Naive thymus-derived CD4-positive, alpha-beta T cell (primary cell): ENCODE results near the gene GPHA2. TPM values are rescaled to one million over a fixed set of nuclear protein-coding genes. Genes with fewer than 3 reads are reported as not detected.

Experiments used
- ATAC-seq: fragments of 150-1000 bp; cut with Tn5 transposase; 2 replicates; pipeline ENCODE4 v1.10.0; 2021; ENCODE audit warnings: mild to moderate bottlenecking, moderate library complexity
- CTCF ChIA-PET: fragments of 350-600 bp; sonication (Branson Sonifier 250); formaldehyde crosslinking; loops from one replicate; lab custom pipeline; 2021; ENCODE audit warnings: antibody characterized with exemption; lab: Charles Lee
- POLR2A ChIA-PET: fragments of 350-600 bp; sonication (Branson Sonifier 250); formaldehyde crosslinking; loops from one replicate; lab custom pipeline; 2021; ENCODE audit warnings: antibody characterized with exemption, inconsistent platforms; lab: Charles Lee
- DNase-seq, 9 donors: peaks; one replicate each; pipeline versions ENCODE4 v3.0.0 to v3.0.0-alpha.2; 2020 to 2022; ENCODE audit warnings: mixed read lengths in 1 of 9
- H3K27ac ChIP-seq: one replicate; pipeline ENCODE4 v1.7.0; 2013; ENCODE audit warnings: mild to moderate bottlenecking, low read depth, low read length, moderate library complexity
- H3K27me3 ChIP-seq, 2 donors: one replicate each; pipeline ENCODE4 v1.7.0; 2013; ENCODE audit warnings: low read length in 2 of 2, mild to moderate bottlenecking in 2 of 2, moderate library complexity in 2 of 2; ENCODE audit not compliant: control insufficient read depth in 2 of 2, insufficient read depth in 2 of 2
- H3K36me3 ChIP-seq, 3 experiments: 1 replicate in 2 of 3; 2 replicates in 1 of 3; pipeline ENCODE4 v1.7.0; 2013; ENCODE audit warnings: low read length in 3 of 3, mild to moderate bottlenecking in 3 of 3, moderate library complexity in 1 of 3; ENCODE audit not compliant: insufficient read depth in 3 of 3, control insufficient read depth in 2 of 3
- H3K4me1 ChIP-seq, 2 donors: one replicate each; pipeline ENCODE4 v1.7.0; 2013; ENCODE audit warnings: low read length in 2 of 2, mild to moderate bottlenecking in 2 of 2, moderate library complexity in 1 of 2; ENCODE audit not compliant: control insufficient read depth in 2 of 2, insufficient read depth in 2 of 2
- H3K4me3 ChIP-seq: 2 replicates; pipeline ENCODE4 v1.7.0; 2013; ENCODE audit warnings: mild to moderate bottlenecking, low read length
- H3K9me3 ChIP-seq, 3 experiments: 1 replicate in 2 of 3; 2 replicates in 1 of 3; pipeline ENCODE4 v1.7.0; 2013; ENCODE audit warnings: low read length in 3 of 3; ENCODE audit not compliant: control insufficient read depth in 2 of 3
- H3K27ac Mint-ChIP-seq, 9 donors: one replicate each; pipeline ENCODE4 v1.8.0; 2020 to 2022; ENCODE audit warnings: mixed read lengths in 9 of 9, mild to moderate bottlenecking in 8 of 9, moderate library complexity in 5 of 9, inconsistent platforms in 2 of 9
- H3K27me3 Mint-ChIP-seq, 5 donors: one replicate each; pipeline ENCODE4 v1.8.0; 2021 to 2022; ENCODE audit warnings: mixed read lengths in 5 of 5, mild to moderate bottlenecking in 1 of 5
- H3K36me3 Mint-ChIP-seq, 5 donors: one replicate each; pipeline ENCODE4 v1.8.0; 2020 to 2022; ENCODE audit warnings: mixed read lengths in 5 of 5, mild to moderate bottlenecking in 3 of 5, inconsistent platforms in 1 of 5
- H3K4me1 Mint-ChIP-seq, 7 donors: one replicate each; pipeline ENCODE4 v1.8.0; 2020 to 2022; ENCODE audit warnings: mixed read lengths in 7 of 7, mild to moderate bottlenecking in 3 of 7, inconsistent platforms in 1 of 7
- H3K4me3 Mint-ChIP-seq, 10 donors: one replicate each; pipeline ENCODE4 v1.8.0; 2020 to 2022; ENCODE audit warnings: mild to moderate bottlenecking in 10 of 10, mixed read lengths in 10 of 10, moderate library complexity in 6 of 10, inconsistent platforms in 2 of 10
- H3K9me3 Mint-ChIP-seq, 11 donors: one replicate each; pipeline ENCODE4 v1.8.0; 2020 to 2022; ENCODE audit warnings: mixed read lengths in 11 of 11, mild to moderate bottlenecking in 4 of 11, inconsistent platforms in 1 of 11, moderate library complexity in 1 of 11
- intact Hi-C, 2 donors: fragments of 100-400 bp; cut with micrococcal nuclease; formaldehyde crosslinking; loops; one replicate each; pipeline ENCODE4 v1.15.1; 2023
- polyA plus RNA-seq, 2 donors: library from polyadenylated mRNA; unstranded; fragments of 300-500 nt; fragmentation: Illumina TruSeq; gene quantifications; one replicate each; pipeline ENCODE4 v1.2.3, GENCODE V29; 2021
- total RNA-seq, 6 experiments: library from RNA in 5 of 6; stranded (reverse) in 5 of 6; gene quantifications; 1 replicate in 5 of 6; 2 replicates in 1 of 6; pipeline ENCODE4 v1.2.3 and lab custom pipeline; 2021 to 2026

The GPHA2 gene
- total and polyA plus RNA-seq, 7 experiments from 2014 or later, result 0.48 TPM; not detected in 6

DNA sequence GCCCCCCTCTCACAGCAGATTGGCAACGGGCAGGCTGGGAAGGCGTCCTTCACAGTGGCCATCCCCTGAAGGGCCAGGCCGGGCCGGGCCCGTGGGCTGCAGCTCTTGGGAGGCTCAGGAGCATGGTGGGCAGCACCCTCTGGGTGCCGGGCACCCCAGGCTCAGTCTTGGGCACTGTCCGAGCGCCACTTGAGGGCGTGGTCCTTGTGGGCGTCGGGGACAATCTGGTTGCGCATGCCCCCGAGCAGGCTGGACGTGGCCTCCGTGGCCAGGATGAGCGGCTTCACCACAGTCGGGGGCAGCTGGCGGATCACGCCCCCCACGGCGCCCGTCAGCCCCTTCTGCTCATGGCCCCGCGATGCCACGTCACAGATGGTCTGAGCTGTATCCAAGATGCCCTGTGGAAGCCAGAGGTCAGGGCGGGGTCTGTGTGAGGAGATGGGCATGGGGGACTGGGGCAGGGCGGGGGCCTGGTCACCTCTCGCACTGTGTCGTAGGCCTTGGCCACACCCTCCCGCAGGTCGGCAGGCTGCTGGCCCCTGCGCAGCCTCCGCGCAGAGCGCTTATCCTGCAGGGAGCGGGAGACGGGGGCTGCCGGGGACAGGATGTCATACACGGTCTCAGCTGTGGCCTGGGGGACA is 40.8 kb downstream of the GPHA2 start:
- Histone ChIP-seq H3K4me3 (no peak overlapping the region), H3K27me3 (no peaks in the 10 kb centered on the region), H3K9me3 (no peaks in the 10 kb centered on the region), H3K27ac (no peak overlapping the region), H3K36me3 (peaks cover 0 to 46% (median 0%) of the 10 kb centered on the region in 3 experiments), H3K4me1 (peaks cover 0 to 6% of the 10 kb centered on the region in 2 donors)
- Mint-ChIP-seq H3K36me3 (peaks cover 0 to 6% (median 0%) of the 10 kb centered on the region in 5 donors), H3K9me3 (peaks cover 0 to 4% (median 0%) of the 10 kb centered on the region in 11 donors), H3K4me1 (peaks cover under 1 to 10% (median under 1%) of the 10 kb centered on the region in 7 donors), H3K27ac (no peak overlapping the region), H3K27me3 (no peaks in the 10 kb centered on the region), H3K4me3 (no peak overlapping the region)
- POLR2A ChIA-PET, result interaction anchor here (1.1 to 26.0 kb wide), 3 partner anchors 17 to 223 kb away, joined by 3 to 1324 read pairs (median 91); partner anchors contain the start of genes CDC42BPG, EHD1 and ZNHIT2
- CTCF ChIA-PET, result interaction anchor here (0.7 to 30.3 kb wide), 3 partner anchors 14 to 39 kb away, joined by 3 to 945 read pairs (median 13); partner anchors contain the start of gene CDC42BPG
- intact Hi-C loops, result loop anchor here (1.0 to 2.0 kb wide), 3 partner anchors 16 to 108 kb away; partner anchors contain the start of gene EHD1 (in 1 of the 2)
- DNase-seq (no peak), ATAC-seq (no peak)

DNA sequence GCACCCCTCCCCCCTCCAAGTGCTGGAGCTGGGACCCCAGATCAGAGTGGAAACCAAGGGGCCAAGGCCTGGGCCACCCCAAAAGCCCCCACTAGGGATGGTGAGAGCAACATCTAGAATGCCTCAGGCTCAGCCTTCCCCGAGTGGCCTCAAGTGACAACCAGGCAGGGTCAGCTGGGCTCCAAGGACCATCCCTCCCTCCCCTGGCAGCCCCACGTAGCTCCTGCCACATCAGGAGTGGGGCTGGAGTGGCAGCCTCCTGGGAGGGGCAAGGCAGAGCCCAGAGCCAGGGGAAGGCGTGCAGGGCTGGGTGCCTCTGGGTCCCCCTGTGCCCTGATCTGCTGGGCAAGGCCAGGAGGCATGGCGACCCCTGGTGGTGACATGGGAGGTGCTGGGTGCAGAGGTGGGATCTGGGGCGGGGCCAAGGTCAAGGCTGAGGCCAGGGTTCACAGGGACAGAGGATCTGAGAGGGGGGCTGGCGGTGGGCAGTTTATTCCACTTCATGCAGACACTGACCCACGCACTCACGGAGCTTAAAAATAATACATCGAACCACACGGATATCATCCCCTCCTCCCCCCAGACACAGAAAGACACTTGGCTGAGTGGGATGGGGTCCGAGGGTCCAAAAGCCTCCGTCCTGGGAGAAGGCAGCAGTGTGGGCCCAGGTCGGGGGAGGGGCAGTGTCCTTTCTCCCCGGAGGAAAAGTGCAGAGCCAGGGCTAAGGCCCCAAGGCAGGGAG is 41.5 kb downstream of the GPHA2 start:
- H3K27ac Mint-ChIP-seq, result peak overlapping the region in 2 of 9 donors; percentile 45 to 75
- intact Hi-C loops, result loop anchor here (1.0 to 2.0 kb wide), 3 partner anchors 15 to 107 kb away; partner anchors contain the start of gene EHD1 (in 1 of the 2)
- H3K27me3 ChIP-seq, result no peaks in the 10 kb centered on the region
- DNase-seq (peak; percentile 75 to 93 (median 87)), ATAC-seq (peak; percentile 89)
- CTCF ChIA-PET, result interaction anchor here (0.7 to 30.3 kb wide), 9 partner anchors 10 to 205 kb away, joined by 3 to 945 read pairs (median 3); partner anchors contain the start of gene CDC42BPG
- peaks cover 0 to 6% (median 0%) of the 10 kb centered on the region in 5 donors for H3K36me3 Mint-ChIP-seq
- peak overlapping the region in 1 of 10 donors; percentile 21 for H3K4me3 Mint-ChIP-seq
- POLR2A ChIA-PET, result interaction anchor here (0.6 to 26.0 kb wide), 4 partner anchors 16 to 223 kb away, joined by 3 to 1324 read pairs (median 48); partner anchors contain the start of genes CDC42BPG, EHD1 and ZNHIT2
- H3K36me3 ChIP-seq, result peaks cover 0 to 39% (median 0%) of the 10 kb centered on the region in 3 experiments
- H3K4me1 Mint-ChIP-seq, result peaks cover 0 to 6% (median 0%) of the 10 kb centered on the region in 7 donors
- no peaks in the 10 kb centered on the region for H3K9me3 ChIP-seq
- peaks cover 0 to 6% of the 10 kb centered on the region in 2 donors for H3K4me1 ChIP-seq
- H3K27me3 Mint-ChIP-seq, result no peaks in the 10 kb centered on the region
- H3K27ac ChIP-seq, result no peak overlapping the region
- peaks cover 0 to 4% (median 0%) of the 10 kb centered on the region in 11 donors for H3K9me3 Mint-ChIP-seq
- H3K4me3 ChIP-seq, result no peak overlapping the region

DNA sequence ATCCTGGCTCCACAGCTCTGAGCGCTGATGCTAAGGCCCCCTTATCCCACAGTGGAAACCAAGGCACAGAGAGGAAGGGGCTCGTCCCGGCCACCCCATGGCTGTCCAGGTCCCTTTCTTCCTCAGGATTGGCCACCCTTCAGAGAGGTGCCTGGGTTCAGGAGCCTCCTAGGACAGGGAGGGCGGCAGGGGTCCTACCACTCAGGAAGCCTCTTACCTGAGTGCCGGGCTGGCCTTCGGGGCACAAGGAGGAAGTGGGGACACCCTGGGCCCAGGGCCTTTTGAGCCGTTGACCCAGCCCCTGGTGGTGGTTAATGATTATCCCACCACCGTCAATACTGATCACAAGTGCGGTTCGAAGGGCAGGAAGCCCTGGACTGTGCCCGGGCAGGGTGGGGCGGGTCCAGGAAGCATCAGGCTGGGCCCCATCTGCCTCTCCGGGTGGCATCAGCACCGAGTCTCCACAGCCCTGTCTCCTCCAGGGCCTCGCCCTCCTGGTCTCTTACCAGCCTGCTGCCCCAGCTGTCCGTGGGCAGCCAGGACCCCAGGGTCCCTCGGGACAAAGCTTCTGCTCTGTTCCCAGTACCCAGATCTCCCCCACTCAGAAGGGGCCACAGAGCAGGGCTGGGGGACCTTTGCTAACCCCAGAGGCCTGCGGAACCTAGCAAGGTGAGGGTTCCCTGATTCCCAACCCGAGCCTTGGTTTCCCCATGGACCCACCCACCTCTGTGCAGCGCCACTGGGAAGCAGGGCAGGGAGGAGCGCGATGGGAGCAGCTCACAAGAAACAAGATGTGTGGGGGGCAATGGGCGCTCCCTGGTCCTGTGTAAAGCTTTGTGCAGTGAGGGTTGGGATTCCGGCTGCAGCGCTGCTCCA is 42.3 kb downstream of the GPHA2 start:
- intact Hi-C loops, result loop anchor here (1.0 to 2.0 kb wide), 3 partner anchors 15 to 106 kb away; partner anchors contain the start of gene EHD1 (in 1 of the 2)
- Histone ChIP-seq H3K4me3 (no peak overlapping the region), H3K4me1 (peaks cover 0 to 6% of the 10 kb centered on the region in 2 donors), H3K27ac (no peak overlapping the region), H3K36me3 (peaks cover 0 to 34% (median 0%) of the 10 kb centered on the region in 3 experiments), H3K9me3 (no peaks in the 10 kb centered on the region), H3K27me3 (no peaks in the 10 kb centered on the region)
- H3K36me3 Mint-ChIP-seq, result peaks cover 0 to 6% (median 0%) of the 10 kb centered on the region in 5 donors
- H3K27me3 Mint-ChIP-seq, result no peaks in the 10 kb centered on the region
- peaks cover 0 to 4% (median under 1%) of the 10 kb centered on the region in 7 donors for H3K4me1 Mint-ChIP-seq
- H3K27ac Mint-ChIP-seq, result no peak overlapping the region
- H3K9me3 Mint-ChIP-seq, result peaks cover 0 to 4% (median 0%) of the 10 kb centered on the region in 11 donors
- ATAC-seq, result no peak
- CTCF ChIA-PET, result interaction anchor here (0.7 to 30.3 kb wide), 8 partner anchors 9 to 204 kb away, joined by 3 to 945 read pairs (median 3); partner anchors contain the start of gene CDC42BPG
- DNase-seq, result no peak
- POLR2A ChIA-PET, result interaction anchor here (1.1 to 26.0 kb wide), 3 partner anchors 16 to 224 kb away, joined by 3 to 1324 read pairs (median 91); partner anchors contain the start of genes CDC42BPG, EHD1 and ZNHIT2
- no peak overlapping the region for H3K4me3 Mint-ChIP-seq

DNA sequence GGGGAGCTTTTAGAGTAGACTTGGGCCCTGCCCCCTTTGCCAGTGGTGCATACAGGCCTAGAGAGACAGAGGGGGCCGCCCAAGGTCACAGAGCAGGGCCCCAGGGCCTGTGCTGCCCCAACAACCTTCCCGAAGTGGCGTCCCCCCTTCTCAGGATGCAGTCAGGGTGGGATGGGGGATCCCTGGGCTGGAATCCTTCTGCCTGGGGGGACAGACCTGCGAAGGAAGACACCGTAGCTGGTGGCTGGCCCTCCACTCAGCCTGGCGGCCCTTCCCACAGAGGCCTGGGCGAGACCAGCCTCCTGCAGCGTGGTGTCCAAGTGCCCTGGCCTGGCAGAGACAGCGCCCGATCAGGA is 42.9 kb downstream of the GPHA2 start:
- no peak for ATAC-seq
- Histone ChIP-seq H3K27ac (no peak overlapping the region), H3K27me3 (no peaks in the 10 kb centered on the region), H3K9me3 (no peaks in the 10 kb centered on the region), H3K4me1 (peaks cover 6 to 12% of the 10 kb centered on the region in 2 donors), H3K36me3 (peaks cover 0 to 28% (median 0%) of the 10 kb centered on the region in 3 experiments), H3K4me3 (no peak overlapping the region)
- no peak for DNase-seq
- Mint-ChIP-seq H3K4me1 (peaks cover 4 to 10% (median 7%) of the 10 kb centered on the region in 7 donors), H3K9me3 (peaks cover 0 to 4% (median 0%) of the 10 kb centered on the region in 11 donors), H3K27me3 (no peaks in the 10 kb centered on the region), H3K36me3 (peaks cover 0 to 4% (median 0%) of the 10 kb centered on the region in 5 donors), H3K27ac (no peak overlapping the region), H3K4me3 (no peak overlapping the region)
- POLR2A ChIA-PET, result interaction anchor here (1.3 to 26.0 kb wide), 3 partner anchors 15 to 89 kb away, joined by 3 to 1324 read pairs (median 91); partner anchors contain the start of genes CDC42BPG and EHD1
- CTCF ChIA-PET, result interaction anchor here (1.3 to 30.3 kb wide), 2 partner anchors 8 to 37 kb away, joined by 3 to 945 read pairs; partner anchors contain the start of gene CDC42BPG
- intact Hi-C loops, result no loop called here

DNA sequence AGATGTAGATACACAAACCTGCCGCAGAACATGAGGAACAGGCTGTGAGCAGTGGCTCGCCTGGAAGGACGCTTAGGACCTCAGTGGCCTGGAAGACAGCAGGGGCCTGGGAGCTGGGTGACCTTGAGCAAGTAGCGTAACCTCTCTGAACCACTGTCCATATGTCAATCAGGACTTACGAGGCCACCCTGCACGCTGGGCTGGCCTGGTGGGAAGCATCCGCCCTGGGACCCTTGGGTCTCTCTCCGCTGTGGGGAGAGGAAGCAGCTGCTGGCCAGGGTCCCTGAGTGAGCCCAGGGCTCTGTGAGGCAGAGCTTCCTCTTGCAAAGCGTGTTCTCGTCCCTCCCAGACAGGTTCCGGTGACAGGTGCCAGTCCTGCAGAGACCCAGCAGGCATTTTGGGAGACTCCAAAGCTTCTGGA is 43.3 kb downstream of the GPHA2 start:
- Histone ChIP-seq H3K27ac (no peak overlapping the region), H3K4me1 (peaks cover 10 to 16% of the 10 kb centered on the region in 2 donors), H3K9me3 (no peaks in the 10 kb centered on the region), H3K27me3 (no peaks in the 10 kb centered on the region), H3K36me3 (peaks cover 0 to 24% (median 0%) of the 10 kb centered on the region in 3 experiments), H3K4me3 (no peak overlapping the region)
- H3K4me3 Mint-ChIP-seq, result no peak overlapping the region
- CTCF ChIA-PET, result interaction anchor here (1.3 to 30.3 kb wide), 2 partner anchors 19 to 36 kb away, joined by 3 to 945 read pairs; partner anchors contain the start of gene CDC42BPG
- peak overlapping the region in 2 of 9 donors; percentile 51 to 73 for H3K27ac Mint-ChIP-seq
- ATAC-seq (no peak), DNase-seq (no peak)
- POLR2A ChIA-PET, result interaction anchor here (1.3 to 26.0 kb wide), 3 partner anchors 15 to 88 kb away, joined by 3 to 1324 read pairs (median 91); partner anchors contain the start of genes CDC42BPG and EHD1
- intact Hi-C loops, result no loop called here
- H3K36me3 Mint-ChIP-seq, result peaks cover 0 to 2% (median 0%) of the 10 kb centered on the region in 5 donors
- peaks cover 7 to 12% (median 10%) of the 10 kb centered on the region in 7 donors for H3K4me1 Mint-ChIP-seq
- H3K9me3 Mint-ChIP-seq, result peaks cover 0 to 4% (median 0%) of the 10 kb centered on the region in 11 donors
- no peaks in the 10 kb centered on the region for H3K27me3 Mint-ChIP-seq
